Astrocyte (in vitro differentiated cells and primary cell): ENCODE measurements around the gene SLC9A5.

Experiments
- CTCF ChIP-seq: IDR thresholded peaks from 2 replicates; pipeline ENCODE4 v1.5.1; 2011; ENCODE audit warnings: low read depth, mild to moderate bottlenecking, inconsistent platforms, low read length, moderate library complexity; ENCODE audit not compliant: insufficient read depth
- EZH2 ChIP-seq: IDR thresholded peaks from 2 replicates; pipeline ENCODE4 v1.6.1; 2012; ENCODE audit warnings: mild to moderate bottlenecking, low read length, inconsistent platforms; ENCODE audit not compliant: insufficient read depth

- no peak for TF ChIP-seq CTCF
- TF ChIP-seq EZH2 = no peak
Measured at GRCh38 chr16:67238806-67239470, 9.8 kb upstream of the SLC9A5 start.
